Trophoblast cell (in vitro differentiated cells and primary cell): Measurements from ENCODE around the gene LGALS9C.
"Not testable (repeated sequence)": the region's sequence is repeated elsewhere in the genome, so short reads cannot be mapped to it uniquely, and the experiment has no call there.

Experiments used
- DNase-seq, 2 donors: peaks; one replicate each; pipeline ENCODE4 v3.0.0-alpha.2; 2016
- H2AFZ ChIP-seq: 2 replicates; pipeline ENCODE4 v1.6.1; 2013; ENCODE audit warnings: low read length, moderate library complexity, mild to moderate bottlenecking; ENCODE audit not compliant: insufficient read depth, poor library complexity
- H2AK5ac ChIP-seq: 2 replicates; pipeline ENCODE4 v1.6.1; 2013; ENCODE audit warnings: mild to moderate bottlenecking, low read length
- H2BK120ac ChIP-seq: 2 replicates; pipeline ENCODE4 v1.6.1; 2013; ENCODE audit warnings: low read length, mild to moderate bottlenecking, moderate library complexity; ENCODE audit not compliant: insufficient read depth, poor library complexity
- H2BK12ac ChIP-seq: 2 replicates; pipeline ENCODE4 v1.6.1; 2013; ENCODE audit warnings: mild to moderate bottlenecking, low read length, moderate library complexity
- H2BK5ac ChIP-seq: 2 replicates; pipeline ENCODE4 v1.6.1; 2013; ENCODE audit warnings: low read length, low read depth, moderate library complexity, mild to moderate bottlenecking; ENCODE audit not compliant: poor library complexity
- H3K14ac ChIP-seq: 2 replicates; pipeline ENCODE4 v1.6.1; 2013; ENCODE audit warnings: mild to moderate bottlenecking, low read length
- H3K18ac ChIP-seq: 2 replicates; pipeline ENCODE4 v1.6.1; 2013; ENCODE audit warnings: mild to moderate bottlenecking, low read length
- H3K23ac ChIP-seq: 2 replicates; pipeline ENCODE4 v1.6.1; 2013; ENCODE audit warnings: low read length
- H3K27ac ChIP-seq: 2 replicates; pipeline ENCODE4 v1.5.1; 2013; ENCODE audit warnings: low read depth, mild to moderate bottlenecking, inconsistent platforms, low read length, moderate library complexity
- H3K27me3 ChIP-seq: 2 replicates; pipeline ENCODE4 v1.6.1; 2013; ENCODE audit warnings: inconsistent platforms, mild to moderate bottlenecking, low read length, moderate library complexity; ENCODE audit not compliant: insufficient read depth
- H3K36me3 ChIP-seq, 2 experiments: 1 replicate in 1 of 2; 2 replicates in 1 of 2; pipeline ENCODE4 v1.6.1; 2013; ENCODE audit warnings: low read length in 2 of 2, mild to moderate bottlenecking in 2 of 2, moderate library complexity in 1 of 2; ENCODE audit not compliant: insufficient read depth in 2 of 2, control insufficient read depth in 1 of 2
- H3K4ac ChIP-seq: 2 replicates; pipeline ENCODE4 v1.6.1; 2013; ENCODE audit warnings: low read depth, mild to moderate bottlenecking, low read length, moderate library complexity
- H3K4me1 ChIP-seq, 2 experiments: 1 replicate in 1 of 2; 2 replicates in 1 of 2; pipeline ENCODE4 v1.6.1; 2013; ENCODE audit warnings: low read length in 2 of 2, mild to moderate bottlenecking in 2 of 2, moderate library complexity in 1 of 2; ENCODE audit not compliant: insufficient read depth in 2 of 2, control insufficient read depth in 1 of 2
- H3K4me2 ChIP-seq: 2 replicates; pipeline ENCODE4 v1.6.1; 2013; ENCODE audit warnings: inconsistent platforms, mild to moderate bottlenecking, low read length, moderate library complexity
- H3K4me3 ChIP-seq: 2 replicates; pipeline ENCODE4 v1.5.1; 2013; ENCODE audit warnings: mild to moderate bottlenecking, low read depth, low read length, inconsistent platforms
- H3K79me1 ChIP-seq: one replicate; pipeline ENCODE4 v1.6.1; 2013; ENCODE audit warnings: low read length
- H3K79me2 ChIP-seq: 2 replicates; pipeline ENCODE4 v1.6.1; 2013; ENCODE audit warnings: low read length, mild to moderate bottlenecking; ENCODE audit not compliant: control insufficient read depth, insufficient read depth, poor library complexity
- H3K9ac ChIP-seq: 2 replicates; pipeline ENCODE4 v1.6.1; 2013; ENCODE audit warnings: mild to moderate bottlenecking, low read length
- H3K9me3 ChIP-seq: 2 replicates; pipeline ENCODE4 v1.6.1; 2013; ENCODE audit warnings: low read depth, mild to moderate bottlenecking, control low read depth, inconsistent platforms, low read length; ENCODE audit not compliant: insufficient read depth
- H4K12ac ChIP-seq: 2 replicates; pipeline ENCODE4 v1.6.1; 2013; ENCODE audit warnings: low read depth, mild to moderate bottlenecking, low read length, moderate library complexity
- H4K8ac ChIP-seq: 2 replicates; pipeline ENCODE4 v1.6.1; 2013; ENCODE audit warnings: low read depth, mild to moderate bottlenecking, low read length, moderate library complexity
- H4K91ac ChIP-seq: one replicate; pipeline ENCODE4 v1.6.1; 2013; ENCODE audit warnings: low read depth, mild to moderate bottlenecking, low read length, moderate library complexity
- WGBS: extraction: QIAGEN DNeasy Blood & Tissue Kit; methylation state at CpG from one replicate; pipeline ENCODE4 v1.1.7; 2013; ENCODE audit warnings: missing lambda C conversion rate; ENCODE audit not compliant: insufficient read length, insufficient coverage; ENCODE audit errors: extremely low coverage; 5-methylcytosine and 5-hydroxymethylcytosine counted together

Gene LGALS9C

DNA sequence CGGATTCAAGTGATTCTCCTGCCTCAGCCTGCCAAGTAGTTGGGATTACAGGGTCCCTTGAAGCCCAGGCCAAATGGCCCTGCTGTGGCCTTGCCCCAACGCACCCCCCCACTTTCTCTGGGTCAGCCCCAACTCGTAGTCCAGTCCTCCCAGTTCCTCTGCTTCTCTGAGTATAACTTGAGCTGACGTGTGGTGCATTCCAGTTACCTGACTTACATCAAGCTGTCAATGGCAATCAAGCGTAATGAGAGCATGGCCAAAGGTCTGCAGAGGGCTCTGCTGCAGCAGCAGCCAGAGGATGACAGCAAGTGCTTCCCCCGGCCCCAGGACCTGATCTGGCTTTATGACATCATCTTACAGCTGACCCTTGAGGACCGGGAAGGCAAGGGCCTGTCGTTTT lies 50.8 kb downstream of the LGALS9C start:
- DNase-seq, H4K12ac ChIP-seq, H3K23ac ChIP-seq, H3K79me1 ChIP-seq, H3K4me3 ChIP-seq, H3K79me2 ChIP-seq, H2BK120ac ChIP-seq, H3K36me3 ChIP-seq, H3K4ac ChIP-seq, H3K4me2 ChIP-seq, H3K4me1 ChIP-seq, H2AFZ ChIP-seq, H4K91ac ChIP-seq, H3K27ac ChIP-seq, H2BK5ac ChIP-seq, H2AK5ac ChIP-seq, H3K9me3 ChIP-seq, H3K27me3 ChIP-seq, H2BK12ac ChIP-seq, H4K8ac ChIP-seq, H3K18ac ChIP-seq, H3K14ac ChIP-seq, H3K9ac ChIP-seq: not testable (repeated sequence)
- WGBS = no CpG with 5 or more reads among the region's 8 CpGs

DNA sequence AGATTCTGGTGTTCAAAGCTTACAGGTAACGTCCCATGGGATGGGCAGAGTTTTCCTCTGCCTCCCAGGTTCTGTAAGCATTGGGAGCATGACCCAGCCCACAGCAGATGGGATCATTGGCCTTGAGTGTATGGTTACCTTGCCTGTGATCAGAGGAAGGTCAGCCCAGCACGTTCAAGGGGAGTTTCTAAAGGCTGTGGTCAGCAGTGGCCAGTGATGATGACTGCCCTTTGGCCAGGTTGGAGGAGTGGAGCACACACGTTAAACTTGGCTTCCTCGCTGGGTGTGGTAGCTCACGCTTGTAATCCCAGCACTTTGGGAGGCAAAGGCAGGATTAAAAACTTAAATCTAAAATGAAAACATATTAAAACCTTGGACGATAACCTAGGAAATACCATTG lies 51.8 kb downstream of the LGALS9C start:
- H3K4me1 ChIP-seq, DNase-seq, H3K4ac ChIP-seq, H3K9me3 ChIP-seq, H3K79me1 ChIP-seq, H3K27me3 ChIP-seq, H3K4me3 ChIP-seq, H4K12ac ChIP-seq, H3K36me3 ChIP-seq, H2BK120ac ChIP-seq, H3K9ac ChIP-seq, H2AFZ ChIP-seq, H3K18ac ChIP-seq, H4K91ac ChIP-seq, H3K79me2 ChIP-seq, H2BK12ac ChIP-seq, H2AK5ac ChIP-seq, H2BK5ac ChIP-seq, H3K23ac ChIP-seq, H3K4me2 ChIP-seq, H3K27ac ChIP-seq, H3K14ac ChIP-seq, H4K8ac ChIP-seq: not testable (repeated sequence)
- no CpG with 5 or more reads among the region's 6 CpGs for WGBS

DNA sequence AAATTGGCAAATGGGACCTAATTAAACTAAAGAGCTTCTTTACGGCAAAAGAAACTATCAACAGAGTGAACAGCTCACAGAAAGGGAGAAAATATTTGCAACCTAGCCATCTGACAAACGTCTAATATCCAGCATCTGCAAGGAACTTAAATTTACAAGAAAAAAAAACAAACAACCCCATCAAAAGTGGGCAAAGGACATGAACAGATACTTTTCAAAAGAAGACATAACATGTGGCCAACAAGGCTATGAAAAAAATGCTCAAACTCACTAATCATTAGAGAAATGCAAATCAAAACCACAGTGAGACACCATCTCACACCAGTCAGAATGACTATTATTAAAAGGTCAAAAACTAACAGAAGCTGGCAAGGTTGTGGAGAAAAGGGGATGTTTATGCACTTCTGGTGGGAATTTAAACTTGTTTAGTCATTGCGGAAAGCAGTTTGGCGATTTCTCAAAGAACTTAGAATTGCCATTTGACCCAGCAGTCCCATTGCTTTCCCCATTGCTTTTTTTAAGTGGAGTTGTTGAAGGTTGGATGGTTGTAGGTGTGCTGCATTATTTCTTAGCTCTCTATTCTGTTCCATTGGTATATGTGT lies 52.4 kb downstream of the LGALS9C start:
- H3K36me3 ChIP-seq, H3K4me1 ChIP-seq, H3K79me2 ChIP-seq, H3K23ac ChIP-seq, H4K12ac ChIP-seq, H3K79me1 ChIP-seq, H3K18ac ChIP-seq, H3K9ac ChIP-seq, H2AK5ac ChIP-seq, H3K4me2 ChIP-seq, H4K91ac ChIP-seq, DNase-seq, H3K9me3 ChIP-seq, H2BK5ac ChIP-seq, H4K8ac ChIP-seq, H2BK12ac ChIP-seq, H3K4ac ChIP-seq, H3K27me3 ChIP-seq, H3K14ac ChIP-seq, H3K27ac ChIP-seq, H3K4me3 ChIP-seq, H2BK120ac ChIP-seq, H2AFZ ChIP-seq: not testable (repeated sequence)
- no CpG with 5 or more reads among the region's 4 CpGs for WGBS

DNA sequence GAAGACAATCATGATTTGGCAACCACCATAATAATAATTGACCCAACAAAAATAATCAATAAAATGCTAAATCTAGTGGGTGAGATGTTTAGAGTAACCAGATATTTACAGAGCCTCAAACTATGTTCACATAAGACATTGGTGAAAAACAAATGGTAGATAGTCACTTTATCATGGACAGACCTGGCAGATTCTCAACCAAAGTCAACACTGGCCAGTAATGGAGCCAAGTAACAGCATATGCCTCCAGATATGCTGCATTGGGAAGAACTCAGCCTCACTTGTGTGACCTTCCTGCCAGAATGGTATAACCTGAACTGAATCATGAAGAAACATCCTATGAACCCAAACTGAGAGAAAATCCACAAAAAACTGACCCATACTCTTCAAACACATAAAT lies 53.8 kb downstream of the LGALS9C start:
- H3K4ac ChIP-seq, H2AK5ac ChIP-seq, H3K27me3 ChIP-seq, H3K18ac ChIP-seq, DNase-seq, H2BK12ac ChIP-seq, H2BK120ac ChIP-seq, H3K9me3 ChIP-seq, H3K4me2 ChIP-seq, H3K79me2 ChIP-seq, H4K91ac ChIP-seq, H3K36me3 ChIP-seq, H3K23ac ChIP-seq, H3K27ac ChIP-seq, H4K12ac ChIP-seq, H3K9ac ChIP-seq, H4K8ac ChIP-seq, H3K4me3 ChIP-seq, H2AFZ ChIP-seq, H3K14ac ChIP-seq, H2BK5ac ChIP-seq, H3K79me1 ChIP-seq, H3K4me1 ChIP-seq: not testable (repeated sequence)
